HEK293 (cell line): ENCODE measurements around the gene ERMARD.
"Not testable (repeated sequence)": the region's sequence is repeated elsewhere in the genome, so short reads cannot be mapped to it uniquely, and the experiment has no call there.

Experiments
- CTCF ChIA-PET: fragments of 350-600 bp; formaldehyde crosslinking; extraction: SDS; loops from one replicate; lab custom pipeline; 2021; ENCODE audit warnings: antibody characterized with exemption; lab: Yijun Ruan, JAX
- POLR2A ChIA-PET: fragments of 300-600 bp; formaldehyde crosslinking; extraction: SDS; loops from one replicate; lab custom pipeline; 2020; ENCODE audit warnings: antibody characterized with exemption, inconsistent platforms; lab: Yijun Ruan, JAX
- H3K27ac ChIP-seq: fragments of 200-500 bp; sonication (Bioruptor generic); 2 replicates; pipeline ENCODE4 v1.5.1; 2014; ENCODE audit warnings: low read depth, low read length, control low read depth, inconsistent platforms; ENCODE audit errors: extremely low read depth
- H3K36me3 ChIP-seq, 2 experiments: fragments of 200-500 bp in 1 of 2; sonication (Bioruptor generic) in 1 of 2; 1 replicate in 1 of 2; 2 replicates in 1 of 2; pipeline ENCODE4 v1.5.1; 2014 to 2017; ENCODE audit warnings: inconsistent platforms in 2 of 2, low read length in 2 of 2; ENCODE audit not compliant: control insufficient read depth in 2 of 2, insufficient read depth in 1 of 2
- H3K4me1 ChIP-seq: fragments of 200-500 bp; sonication (Bioruptor generic); 2 replicates; pipeline ENCODE4 v1.5.1; 2014; ENCODE audit warnings: mild to moderate bottlenecking, low read length, inconsistent platforms; ENCODE audit not compliant: control insufficient read depth, insufficient read depth
- H3K4me3 ChIP-seq: 2 replicates; pipeline ENCODE4 v1.5.1; 2011; ENCODE audit warnings: low read depth, mild to moderate bottlenecking, control low read depth, low read length, moderate library complexity
- H3K9me3 ChIP-seq: fragments of 200-500 bp; sonication (Bioruptor generic); 2 replicates; pipeline ENCODE4 v1.5.1; 2014; ENCODE audit warnings: low read depth, low read length, inconsistent platforms; ENCODE audit not compliant: control insufficient read depth, insufficient read depth
- GFI1B ChIP-seq: fragments of 450-650 bp; formaldehyde crosslinking; IDR thresholded peaks from 2 replicates; pipeline ENCODE4 v1.5.1; 2016; ENCODE audit warnings: missing biosample characterization, missing genetic modification characterization
- HOXC10 ChIP-seq: sonication (generic); formaldehyde crosslinking; IDR thresholded peaks from 2 replicates; pipeline ENCODE4 v1.8.1; 2023; ENCODE audit warnings: mild to moderate bottlenecking, missing genetic modification reagents
- MEIS1 ChIP-seq: sonication (generic); formaldehyde crosslinking; IDR thresholded peaks from 2 replicates; pipeline ENCODE4 v1.8.1; 2022; ENCODE audit warnings: missing genetic modification reagents, mild to moderate bottlenecking, borderline replicate concordance
- TCF7L2 ChIP-seq: IDR thresholded peaks from 2 replicates; pipeline ENCODE4 v1.6.1; 2011; ENCODE audit warnings: low read depth, mild to moderate bottlenecking, inconsistent platforms, low read length, moderate library complexity, borderline replicate concordance
- ZBTB17 ChIP-seq: fragments of 450-650 bp; formaldehyde crosslinking; IDR thresholded peaks from 2 replicates; pipeline ENCODE4 v1.5.1; 2016; ENCODE audit warnings: missing biosample characterization, missing genetic modification characterization
- ZBTB21 ChIP-seq: fragments of 450-650 bp; formaldehyde crosslinking; IDR thresholded peaks from 2 replicates; pipeline ENCODE4 v1.5.1; 2017; ENCODE audit warnings: missing biosample characterization, missing genetic modification characterization
- ZBTB8A ChIP-seq: fragments of 450-650 bp; formaldehyde crosslinking; IDR thresholded peaks from 2 replicates; pipeline ENCODE4 v1.5.1; 2016; ENCODE audit warnings: missing biosample characterization, missing genetic modification characterization
- ZFP37 ChIP-seq: fragments of 450-650 bp; formaldehyde crosslinking; IDR thresholded peaks from 2 replicates; pipeline ENCODE4 v1.5.1; 2016; ENCODE audit warnings: missing biosample characterization, missing genetic modification characterization
- ZNF114 ChIP-seq: fragments of 450-650 bp; formaldehyde crosslinking; IDR thresholded peaks from 2 replicates; pipeline ENCODE4 v1.5.0; 2017; ENCODE audit warnings: missing biosample characterization, missing genetic modification characterization
- ZNF140 ChIP-seq: fragments of 450-650 bp; formaldehyde crosslinking; IDR thresholded peaks from 2 replicates; pipeline ENCODE4 v1.5.1; 2016; ENCODE audit warnings: missing biosample characterization, missing genetic modification characterization
- ZNF169 ChIP-seq: fragments of 450-650 bp; formaldehyde crosslinking; IDR thresholded peaks from 2 replicates; pipeline ENCODE4 v1.5.1; 2016; ENCODE audit warnings: missing biosample characterization, missing genetic modification characterization
- ZNF335 ChIP-seq: fragments of 450-650 bp; formaldehyde crosslinking; conservative IDR thresholded peaks from 2 replicates; pipeline ENCODE4 v1.5.1; 2016; ENCODE audit warnings: missing biosample characterization, missing genetic modification characterization
- ZNF350 ChIP-seq: fragments of 450-650 bp; formaldehyde crosslinking; IDR thresholded peaks from 2 replicates; pipeline ENCODE4 v1.5.0; 2017; ENCODE audit warnings: missing biosample characterization, mild to moderate bottlenecking, missing genetic modification characterization
- ZNF404 ChIP-seq: fragments of 450-650 bp; formaldehyde crosslinking; IDR thresholded peaks from 2 replicates; pipeline ENCODE4 v1.5.1; 2017; ENCODE audit warnings: missing biosample characterization, missing genetic modification characterization
- ZNF423 ChIP-seq: fragments of 450-650 bp; formaldehyde crosslinking; IDR thresholded peaks from 2 replicates; pipeline ENCODE4 v1.5.1; 2016; ENCODE audit warnings: missing biosample characterization, missing genetic modification characterization
- ZNF501 ChIP-seq: fragments of 450-650 bp; formaldehyde crosslinking; IDR thresholded peaks from 2 replicates; pipeline ENCODE4 v1.5.1; 2016; ENCODE audit warnings: missing biosample characterization, missing genetic modification characterization
- ZNF560 ChIP-seq: fragments of 450-650 bp; formaldehyde crosslinking; IDR thresholded peaks from 2 replicates; pipeline ENCODE4 v1.5.1; 2017; ENCODE audit warnings: missing biosample characterization, missing genetic modification characterization, borderline replicate concordance
- ZNF561 ChIP-seq: fragments of 450-650 bp; IDR thresholded peaks from 2 replicates; pipeline ENCODE4 v1.5.1; 2018; ENCODE audit warnings: missing biosample characterization, missing genetic modification characterization, borderline replicate concordance
- ZNF776 ChIP-seq: fragments of 450-650 bp; formaldehyde crosslinking; IDR thresholded peaks from 2 replicates; pipeline ENCODE4 v1.5.0; 2017; ENCODE audit warnings: missing biosample characterization, missing genetic modification characterization, borderline replicate concordance
- ZNF785 ChIP-seq: fragments of 450-650 bp; formaldehyde crosslinking; IDR thresholded peaks from 2 replicates; pipeline ENCODE4 v1.5.1; 2016; ENCODE audit warnings: missing biosample characterization, missing genetic modification characterization
- ZNF830 ChIP-seq: fragments of 450-650 bp; IDR thresholded peaks from 2 replicates; pipeline ENCODE4 v1.5.0; 2018; ENCODE audit warnings: missing biosample characterization, missing genetic modification characterization, low read depth, mild to moderate bottlenecking, moderate library complexity
- ZNF843 ChIP-seq: fragments of 450-650 bp; formaldehyde crosslinking; IDR thresholded peaks from 2 replicates; pipeline ENCODE4 v1.5.1; 2016; ENCODE audit warnings: missing biosample characterization, missing genetic modification characterization
- ZSCAN30 ChIP-seq: fragments of 450-650 bp; IDR thresholded peaks from 2 replicates; pipeline ENCODE4 v1.5.1; 2018; ENCODE audit warnings: missing biosample characterization, mild to moderate bottlenecking, missing genetic modification characterization, moderate library complexity
- TF ChIP-seq, protein P1 (sequence below): fragments of 450-650 bp; formaldehyde crosslinking; IDR thresholded peaks from 2 replicates; pipeline ENCODE4 v1.5.1; 2017; ENCODE audit warnings: missing biosample characterization, mild to moderate bottlenecking, missing genetic modification characterization, moderate library complexity
- TF ChIP-seq, protein P2 (sequence below): fragments of 450-650 bp; IDR thresholded peaks from 2 replicates; pipeline ENCODE4 v1.5.1; 2018; ENCODE audit warnings: missing biosample characterization, missing genetic modification characterization
- TF ChIP-seq, protein P3 (sequence below): fragments of 450-650 bp; formaldehyde crosslinking; IDR thresholded peaks from 2 replicates; pipeline ENCODE4 v1.5.1; 2016; ENCODE audit warnings: missing biosample characterization, missing genetic modification characterization
- TF ChIP-seq, protein P4 (sequence below): fragments of 450-650 bp; formaldehyde crosslinking; IDR thresholded peaks from 2 replicates; pipeline ENCODE4 v1.5.1; 2016; ENCODE audit warnings: missing biosample characterization, missing genetic modification characterization

Gene ERMARD

DNA sequence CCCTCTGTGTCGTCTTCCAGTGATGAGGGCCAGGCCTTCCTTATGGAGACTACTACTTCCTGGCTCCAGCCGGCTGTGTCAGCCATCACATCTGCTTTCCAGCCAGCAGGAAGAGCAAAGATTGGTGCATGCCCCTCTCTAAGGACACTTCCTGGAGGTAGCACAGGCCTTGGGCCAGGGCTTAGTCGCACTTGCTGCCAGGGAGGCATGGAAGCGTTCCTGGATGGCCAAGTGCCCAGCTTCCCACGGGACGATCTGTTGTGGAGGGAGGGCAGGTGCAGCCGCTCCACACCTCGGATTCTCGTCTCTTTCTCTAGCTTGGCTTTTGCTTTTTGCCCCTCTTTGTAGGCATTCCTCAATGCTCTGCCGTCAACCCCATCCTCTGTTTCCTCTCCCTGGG lies 11.9 kb downstream of the ERMARD start:
- H3K27ac ChIP-seq: no peak overlapping the region
- H3K4me3 ChIP-seq: no peak overlapping the region
- POLR2A ChIA-PET: interaction anchor here (1.7 kb wide), 1 partner anchor 12 kb away, joined by 8 read pairs; the partner anchor contains the start of genes DYNLT2 and ERMARD
- no peaks in the 10 kb centered on the region for H3K9me3 ChIP-seq
- TF ChIP-seq ZNF830 (tag by site-specific recombination) (no peak), ZNF561 (no peak), ZNF501 (tag by site-specific recombination) (no peak), ZNF776 (tag by site-specific recombination) (no peak), ZNF140 (tag by site-specific recombination) (no peak), ZNF350 (tag by site-specific recombination) (no peak), ZSCAN30 (tag by site-specific recombination) (no peak), ZBTB8A (tag by site-specific recombination) (no peak), MEIS1 (no peak), ZBTB17 (tag by site-specific recombination) (no peak), ZNF335 (tag by site-specific recombination) (no peak), HOXC10 (CRISPR knock-in tag) (no peak), ZNF169 (tag by site-specific recombination) (no peak), GFI1B (no peak)
- TF ChIP-seq, protein P1, sequence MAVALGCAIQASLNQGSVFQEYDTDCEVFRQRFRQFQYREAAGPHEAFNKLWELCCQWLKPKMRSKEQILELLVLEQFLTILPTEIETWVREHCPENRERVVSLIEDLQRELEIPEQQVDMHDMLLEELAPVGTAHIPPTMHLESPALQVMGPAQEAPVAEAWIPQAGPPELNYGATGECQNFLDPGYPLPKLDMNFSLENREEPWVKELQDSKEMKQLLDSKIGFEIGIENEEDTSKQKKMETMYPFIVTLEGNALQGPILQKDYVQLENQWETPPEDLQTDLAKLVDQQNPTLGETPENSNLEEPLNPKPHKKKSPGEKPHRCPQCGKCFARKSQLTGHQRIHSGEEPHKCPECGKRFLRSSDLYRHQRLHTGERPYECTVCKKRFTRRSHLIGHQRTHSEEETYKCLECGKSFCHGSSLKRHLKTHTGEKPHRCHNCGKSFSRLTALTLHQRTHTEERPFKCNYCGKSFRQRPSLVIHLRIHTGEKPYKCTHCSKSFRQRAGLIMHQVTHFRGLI (tag by site-specific recombination): no peak
- TF ChIP-seq, all 188 proteins: peak for 0
- Histone ChIP-seq H3K4me1 (no peaks in the 10 kb centered on the region), H3K36me3 (peaks cover 31 to 96% of the 10 kb centered on the region in 2 experiments; a peak in 2 of 3 replicates)
- CTCF ChIA-PET: no interaction called here

DNA sequence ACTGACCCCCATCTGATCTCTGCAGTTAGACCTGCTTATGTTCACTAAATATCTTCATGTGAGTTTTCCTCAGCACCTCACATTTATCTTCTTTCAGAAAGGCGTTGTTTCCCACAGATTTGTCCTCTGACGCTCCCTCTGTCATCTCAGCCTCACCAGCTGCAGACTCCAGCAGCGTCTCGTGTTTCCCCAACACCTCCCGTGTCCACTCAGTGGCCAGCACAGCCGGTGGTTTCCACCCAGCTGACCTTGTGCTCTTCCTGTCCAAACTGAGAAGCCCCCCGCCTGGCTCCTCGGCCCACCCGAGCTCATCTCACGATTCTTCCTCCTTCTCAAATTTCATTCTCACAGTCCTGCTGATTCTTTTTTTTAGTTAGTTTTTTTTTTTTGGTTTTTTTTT lies 12.5 kb downstream of the ERMARD start:
- TF ChIP-seq, protein P2, sequence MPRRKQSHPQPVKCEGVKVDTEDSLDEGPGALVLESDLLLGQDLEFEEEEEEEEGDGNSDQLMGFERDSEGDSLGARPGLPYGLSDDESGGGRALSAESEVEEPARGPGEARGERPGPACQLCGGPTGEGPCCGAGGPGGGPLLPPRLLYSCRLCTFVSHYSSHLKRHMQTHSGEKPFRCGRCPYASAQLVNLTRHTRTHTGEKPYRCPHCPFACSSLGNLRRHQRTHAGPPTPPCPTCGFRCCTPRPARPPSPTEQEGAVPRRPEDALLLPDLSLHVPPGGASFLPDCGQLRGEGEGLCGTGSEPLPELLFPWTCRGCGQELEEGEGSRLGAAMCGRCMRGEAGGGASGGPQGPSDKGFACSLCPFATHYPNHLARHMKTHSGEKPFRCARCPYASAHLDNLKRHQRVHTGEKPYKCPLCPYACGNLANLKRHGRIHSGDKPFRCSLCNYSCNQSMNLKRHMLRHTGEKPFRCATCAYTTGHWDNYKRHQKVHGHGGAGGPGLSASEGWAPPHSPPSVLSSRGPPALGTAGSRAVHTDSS (tag by site-specific recombination): no peak
- TF ChIP-seq, protein P3, sequence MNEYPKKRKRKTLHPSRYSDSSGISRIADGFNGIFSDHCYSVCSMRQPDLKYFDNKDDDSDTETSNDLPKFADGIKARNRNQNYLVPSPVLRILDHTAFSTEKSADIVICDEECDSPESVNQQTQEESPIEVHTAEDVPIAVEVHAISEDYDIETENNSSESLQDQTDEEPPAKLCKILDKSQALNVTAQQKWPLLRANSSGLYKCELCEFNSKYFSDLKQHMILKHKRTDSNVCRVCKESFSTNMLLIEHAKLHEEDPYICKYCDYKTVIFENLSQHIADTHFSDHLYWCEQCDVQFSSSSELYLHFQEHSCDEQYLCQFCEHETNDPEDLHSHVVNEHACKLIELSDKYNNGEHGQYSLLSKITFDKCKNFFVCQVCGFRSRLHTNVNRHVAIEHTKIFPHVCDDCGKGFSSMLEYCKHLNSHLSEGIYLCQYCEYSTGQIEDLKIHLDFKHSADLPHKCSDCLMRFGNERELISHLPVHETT (tag by site-specific recombination): no peak
- TF ChIP-seq ZNF785 (tag by site-specific recombination): no peak
- TF ChIP-seq, protein P4, sequence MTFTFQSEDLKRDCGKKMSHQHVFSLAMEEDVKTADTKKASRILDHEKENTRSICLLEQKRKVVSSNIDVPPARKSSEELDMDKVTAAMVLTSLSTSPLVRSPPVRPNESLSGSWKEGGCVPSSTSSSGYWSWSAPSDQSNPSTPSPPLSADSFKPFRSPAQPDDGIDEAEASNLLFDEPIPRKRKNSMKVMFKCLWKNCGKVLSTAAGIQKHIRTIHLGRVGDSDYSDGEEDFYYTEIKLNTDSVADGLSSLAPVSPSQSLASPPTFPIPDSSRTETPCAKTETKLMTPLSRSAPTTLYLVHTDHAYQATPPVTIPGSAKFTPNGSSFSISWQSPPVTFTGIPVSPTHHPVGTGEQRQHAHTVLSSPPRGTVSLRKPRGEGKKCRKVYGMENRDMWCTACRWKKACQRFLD (tag by site-specific recombination): no peak
- no peak for TF ChIP-seq TCF7L2
- no peak for TF ChIP-seq ZNF423 (tag by site-specific recombination)
- no peak for TF ChIP-seq ZBTB21
- no peak for TF ChIP-seq ZFP37 (tag by site-specific recombination)
- no peak for TF ChIP-seq ZNF843 (tag by site-specific recombination)
- no peak for TF ChIP-seq ZNF560
- no peak for TF ChIP-seq ZNF404 (tag by site-specific recombination)
- no peak for TF ChIP-seq ZNF114 (tag by site-specific recombination)
- TF ChIP-seq, all 188 proteins: peak for 0
- Histone ChIP-seq H3K4me3 (no peak overlapping the region), H3K4me1 (no peaks in the 10 kb centered on the region), H3K36me3 (peaks cover 35 to 96% of the 10 kb centered on the region in 2 experiments; a peak in 2 of 3 replicates), H3K27ac (no peak overlapping the region), H3K9me3 (no peaks in the 10 kb centered on the region)
- ChIA-PET POLR2A (interaction anchor here (1.7 kb wide), 1 partner anchor 13 kb away, joined by 8 read pairs; the partner anchor contains the start of genes DYNLT2 and ERMARD), CTCF (no interaction called here)

DNA sequence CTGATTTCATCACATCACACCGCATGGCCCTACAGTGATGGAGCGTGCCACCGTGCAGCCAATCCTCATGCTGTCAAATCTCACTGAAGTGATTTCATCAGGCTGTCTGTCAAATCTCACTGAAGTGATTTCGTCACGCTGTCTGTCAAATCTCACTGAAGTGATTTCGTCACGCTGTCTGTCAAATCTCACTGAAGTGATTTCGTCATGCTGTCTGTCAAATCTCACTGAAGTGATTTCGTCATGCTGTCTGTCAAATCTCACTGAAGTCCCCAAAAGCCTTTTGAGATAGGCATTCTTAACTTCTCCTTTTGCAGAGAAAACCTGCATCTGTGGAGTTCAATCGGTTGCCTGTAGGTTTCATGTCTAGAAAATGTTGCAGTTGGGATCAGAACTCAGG lies 14.4 kb downstream of the ERMARD start:
- ChIA-PET CTCF (interaction anchor here (1.0 kb wide), 1 partner anchor 24 kb away, joined by 3 read pairs; no protein-coding TSS in a partner anchor), POLR2A (interaction anchor here (1.1 to 1.2 kb wide), 2 partner anchors 14 to 787 kb away, joined by 3 to 4 read pairs; partner anchors contain the start of genes DYNLT2, ERMARD and PSMB1)
- H3K4me1 ChIP-seq, H3K27ac ChIP-seq, H3K4me3 ChIP-seq, H3K9me3 ChIP-seq: not testable (repeated sequence)
- peaks cover 39 to 87% of the 10 kb centered on the region in 2 experiments for H3K36me3 ChIP-seq
